HG03097 (cell line): ENCODE data around the gene FRG2C.
"Not testable (repeated sequence)": the region's sequence is repeated elsewhere in the genome, so short reads cannot be mapped to it uniquely, and the experiment has no call there.

Experiments
- ATAC-seq: cut with Tn5 transposase; IDR thresholded peaks from one replicate; pipeline ENCODE4 v1.9.1; 2021; ENCODE audit not compliant: unreplicated experiment, low FRiP score

FRG2C gene

DNA sequence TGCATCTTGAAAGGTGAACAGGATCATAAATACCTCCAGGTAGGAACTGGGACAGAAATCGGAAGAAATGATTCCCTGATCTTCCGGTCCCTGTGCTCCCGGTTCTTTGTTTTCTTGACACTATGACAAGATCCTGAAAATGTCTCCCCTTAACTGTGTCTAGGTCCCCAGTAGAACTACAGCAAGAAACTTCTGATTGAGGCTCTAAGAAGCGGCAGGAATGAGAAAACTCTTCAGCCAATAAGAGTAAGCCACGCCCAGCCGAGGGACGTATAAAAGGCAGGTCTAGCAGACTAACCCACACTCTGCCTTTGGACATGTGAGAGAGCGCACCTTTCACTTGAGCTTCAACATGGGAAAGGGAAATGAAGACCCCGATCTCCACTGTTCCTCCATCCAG is at the start of gene FRG2C:
Gene FRG2C, plus strand, starts transcription at position 301 of the 400 bp plus-strand sequence. Its CDS starts 52 bp downstream, at position 353.
- not testable (repeated sequence) for ATAC-seq

- ATAC-seq: not testable (repeated sequence)
Observed at GRCh38 chr3:75618666-75619305, 45.3 kb upstream of the FRG2C start.

DNA sequence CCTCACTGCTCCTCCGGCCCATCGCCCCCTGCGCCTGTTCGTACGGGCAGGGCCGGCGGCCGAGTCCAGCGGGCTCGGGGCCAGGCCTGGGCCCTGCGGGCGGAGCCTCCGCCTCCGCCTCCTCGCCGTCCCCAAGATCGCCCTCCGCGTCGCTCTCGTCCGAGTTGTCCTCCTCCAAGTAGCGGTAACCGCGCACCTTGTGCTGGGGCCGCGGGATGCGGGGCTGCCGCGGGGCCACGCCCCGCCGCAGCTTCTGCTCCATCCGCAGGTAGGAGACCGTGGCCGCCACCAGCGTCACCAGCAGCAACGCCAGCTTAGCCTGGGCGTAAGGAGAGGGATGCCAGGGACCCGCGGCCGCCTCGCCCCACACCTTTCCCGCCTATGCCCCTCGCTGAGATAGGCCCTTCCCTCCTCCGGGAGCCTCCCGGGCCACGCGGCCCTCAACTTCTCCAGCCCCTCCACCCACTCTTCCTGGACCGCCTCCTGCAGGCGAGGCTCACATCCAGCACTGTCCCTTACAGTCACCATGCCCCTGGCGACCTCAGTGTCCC is 44.6 kb upstream of the FRG2C start:
- ATAC-seq: not testable (repeated sequence)

- not testable (repeated sequence) for ATAC-seq
Observed at GRCh38 chr3:75621772-75622171, 42.4 kb upstream of the FRG2C start.

DNA sequence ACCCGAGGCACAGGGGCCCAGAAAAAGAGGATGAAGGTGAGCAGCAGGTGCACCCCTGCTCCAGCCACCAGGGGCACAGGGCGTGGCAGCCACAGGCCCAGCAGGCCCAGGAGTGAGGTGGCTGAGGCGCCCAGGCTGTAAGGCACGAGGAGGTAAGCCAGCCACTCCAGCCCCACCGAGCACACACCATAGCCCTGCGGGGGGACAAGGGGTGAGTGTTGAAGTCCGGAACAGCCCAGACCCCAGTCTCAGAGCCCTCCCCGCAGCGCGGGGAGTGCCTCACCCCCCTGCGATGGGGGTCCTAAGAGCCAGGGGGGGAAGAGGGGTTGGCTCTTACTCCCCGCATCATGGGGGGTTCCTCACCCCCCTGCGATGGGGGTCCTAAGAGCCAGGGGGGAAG is 40.5 kb upstream of the FRG2C start:
- ATAC-seq: not testable (repeated sequence)

- not testable (repeated sequence) for ATAC-seq
Observed at GRCh38 chr3:75630887-75631535, 33.1 kb upstream of the FRG2C start.

- no peak for ATAC-seq
Observed at GRCh38 chr3:75631541-75631940, 32.6 kb upstream of the FRG2C start.

GRCh38 chr3:75638947-75639346 is 25.2 kb upstream of the FRG2C start:
- not testable (repeated sequence) for ATAC-seq

- not testable (repeated sequence) for ATAC-seq
Observed at GRCh38 chr3:75641107-75641517, 23.0 kb upstream of the FRG2C start.

GRCh38 chr3:75643031-75643800 is 20.9 kb upstream of the FRG2C start:
- not testable (repeated sequence) for ATAC-seq

DNA sequence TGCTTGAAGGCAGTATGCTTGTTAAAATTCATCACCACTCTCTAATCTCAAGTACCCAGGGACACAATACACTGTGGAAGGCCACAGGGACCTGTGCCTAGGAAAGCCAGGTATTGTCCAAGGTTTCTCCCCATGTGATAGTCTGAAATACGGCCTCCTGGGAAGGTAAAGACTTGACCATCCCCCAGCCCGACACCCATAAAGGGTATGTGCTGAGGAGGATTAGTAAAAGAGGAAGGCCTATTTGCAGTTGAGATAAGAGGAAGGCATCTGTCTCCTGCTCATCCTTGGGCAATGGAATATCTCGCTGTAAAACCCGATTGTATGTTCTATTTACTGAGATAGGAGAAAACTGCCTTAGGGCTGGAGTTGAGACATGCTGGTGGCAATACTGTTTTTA is 18.6 kb upstream of the FRG2C start:
- not testable (repeated sequence) for ATAC-seq

- ATAC-seq: no peak
Observed at GRCh38 chr3:75650191-75650590, 13.9 kb upstream of the FRG2C start.

GRCh38 chr3:75655101-75655904 is 8.8 kb upstream of the FRG2C start:
- ATAC-seq: not testable (repeated sequence)

GRCh38 chr3:75655956-75656355 is 8.2 kb upstream of the FRG2C start:
- not testable (repeated sequence) for ATAC-seq

DNA sequence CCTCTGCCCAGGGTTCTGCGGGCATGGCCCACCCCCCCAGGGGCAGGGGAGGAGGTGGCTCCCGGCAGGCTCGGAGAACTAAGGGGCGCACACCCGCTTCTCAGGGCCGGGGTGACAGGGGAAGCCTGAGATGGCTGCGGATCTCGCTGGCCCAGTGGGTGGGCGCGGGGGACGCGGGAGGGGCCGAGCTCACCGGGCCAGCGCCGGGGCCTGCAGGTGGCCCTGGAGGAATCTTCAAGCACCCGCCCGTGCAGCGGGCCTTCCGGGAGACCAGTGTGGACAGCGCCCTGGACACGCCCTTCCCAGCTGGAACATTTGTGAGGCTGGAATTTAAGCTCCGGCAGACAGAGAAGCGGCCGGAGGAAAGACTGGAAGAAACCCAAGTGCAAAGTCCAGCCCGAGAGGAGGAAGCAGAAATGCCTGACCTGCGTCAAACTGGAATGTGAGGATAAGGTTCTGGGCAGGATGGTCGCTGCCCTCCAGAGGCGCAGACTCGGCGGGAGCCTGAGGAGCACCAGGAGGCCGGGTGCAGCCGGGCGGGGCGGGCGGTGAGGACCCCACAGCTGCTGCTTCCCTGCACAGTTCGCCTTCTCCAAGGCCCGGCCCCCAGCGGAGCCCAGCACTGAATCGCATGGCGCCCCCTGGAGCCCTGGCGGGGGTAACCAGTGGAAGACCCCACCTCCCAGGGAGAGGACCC is 5.6 kb upstream of the FRG2C start:
- ATAC-seq: not testable (repeated sequence)

GRCh38 chr3:75659108-75659433 is 5.1 kb upstream of the FRG2C start:
- ATAC-seq: not testable (repeated sequence)

- ATAC-seq: not testable (repeated sequence)
Observed at GRCh38 chr3:75665626-75666025, 1.5 kb downstream of the FRG2C start.

- not testable (repeated sequence) for ATAC-seq
Observed at GRCh38 chr3:75667757-75668701, 3.9 kb downstream of the FRG2C start.
